NOMO-1 treated with dmso at 0.1 percent for 144 hours (cell line): ENCODE data around the gene MARS1.
"Not testable (repeated sequence)": the region's sequence is repeated elsewhere in the genome, so short reads cannot be mapped to it uniquely, and the experiment has no call there.

ENCODE experiments used
- DNase-seq: peaks from one replicate; lab custom pipeline; 2025; ENCODE audit not compliant: unreplicated experiment; lab: John Stamatoyannopoulos, UW

Gene MARS1

DNA sequence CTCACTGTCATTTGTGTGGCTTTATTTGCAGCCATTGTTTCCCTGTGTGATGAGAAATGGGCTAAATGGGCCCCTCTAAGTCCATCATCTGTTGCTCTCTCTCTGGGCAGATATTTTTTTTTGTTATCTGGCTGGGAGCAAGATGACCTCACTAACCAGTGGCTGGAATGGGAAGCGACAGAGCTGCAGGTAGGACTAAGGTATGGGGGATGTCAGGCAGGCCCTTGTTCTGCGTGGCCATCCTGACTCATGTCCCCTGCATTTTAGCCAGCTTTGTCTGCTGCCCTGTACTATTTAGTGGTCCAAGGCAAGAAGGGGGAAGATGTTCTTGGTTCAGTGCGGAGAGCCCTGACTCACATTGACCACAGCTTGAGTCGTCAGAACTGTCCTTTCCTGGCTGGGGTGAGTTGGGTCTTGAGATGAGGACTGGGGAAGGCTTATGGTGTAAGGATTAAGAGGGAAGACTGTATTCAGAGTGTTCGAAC lies 1.3 kb downstream of the MARS1 start:
- DNase-seq, result no peak

DNA sequence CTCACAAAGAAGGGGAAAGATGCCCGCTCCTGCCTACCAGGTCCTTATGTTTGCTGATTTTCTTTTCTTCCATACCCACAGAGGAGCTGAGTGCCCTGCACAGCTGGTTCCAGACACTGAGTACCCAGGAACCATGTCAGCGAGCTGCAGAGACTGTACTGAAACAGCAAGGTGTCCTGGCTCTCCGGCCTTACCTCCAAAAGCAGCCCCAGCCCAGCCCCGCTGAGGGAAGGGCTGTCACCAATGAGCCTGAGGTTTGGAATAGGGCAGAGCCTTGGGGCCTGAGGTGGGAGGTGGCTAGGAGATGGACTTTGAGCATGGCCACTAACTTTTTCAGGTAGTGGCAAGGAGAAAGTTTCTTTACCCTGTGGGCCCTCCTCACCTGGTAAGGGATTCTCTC lies 2.3 kb downstream of the MARS1 start:
- DNase-seq, result no peak

DNA sequence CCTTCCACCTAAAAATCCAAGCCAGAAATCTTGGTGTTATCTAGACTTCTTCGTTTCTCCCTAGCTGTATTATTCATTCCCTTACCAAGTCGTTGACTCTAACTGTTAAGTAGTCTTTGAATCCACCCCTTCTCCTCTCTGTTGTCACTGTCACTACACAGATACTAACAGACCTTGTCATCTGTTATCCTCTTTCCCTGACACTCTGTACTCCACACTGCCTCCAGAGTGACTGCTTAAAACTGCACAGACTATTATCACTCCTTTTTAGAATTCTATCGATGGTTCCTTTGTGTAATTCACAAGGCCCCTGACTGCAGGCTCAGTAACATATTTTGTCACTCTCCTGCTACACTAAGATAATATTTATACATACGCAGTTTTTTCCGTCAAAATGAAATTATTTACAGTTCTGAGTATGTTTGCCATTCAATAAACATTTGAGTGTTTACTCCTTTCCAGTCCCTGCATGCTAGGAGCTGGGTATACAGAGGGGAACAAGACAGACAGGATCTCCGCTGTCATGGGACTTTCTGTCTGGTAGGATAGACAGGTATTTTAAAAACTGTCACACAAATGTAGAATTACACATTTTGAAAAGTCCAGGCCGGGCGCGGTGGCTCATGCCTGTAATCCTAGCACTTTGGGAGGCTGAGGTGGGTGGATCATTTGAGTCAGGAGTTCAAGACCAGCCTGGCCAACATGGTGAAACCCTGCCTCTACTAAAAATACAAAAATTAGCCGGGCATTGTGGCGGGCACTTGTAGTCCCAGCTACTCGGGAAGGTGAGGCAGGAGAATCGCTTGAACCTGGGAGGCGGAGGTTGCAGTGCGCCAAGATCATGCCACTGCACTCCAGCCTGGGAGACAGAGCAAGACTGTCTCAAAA lies 3.8 kb downstream of the MARS1 start:
- no peak for DNase-seq

DNA sequence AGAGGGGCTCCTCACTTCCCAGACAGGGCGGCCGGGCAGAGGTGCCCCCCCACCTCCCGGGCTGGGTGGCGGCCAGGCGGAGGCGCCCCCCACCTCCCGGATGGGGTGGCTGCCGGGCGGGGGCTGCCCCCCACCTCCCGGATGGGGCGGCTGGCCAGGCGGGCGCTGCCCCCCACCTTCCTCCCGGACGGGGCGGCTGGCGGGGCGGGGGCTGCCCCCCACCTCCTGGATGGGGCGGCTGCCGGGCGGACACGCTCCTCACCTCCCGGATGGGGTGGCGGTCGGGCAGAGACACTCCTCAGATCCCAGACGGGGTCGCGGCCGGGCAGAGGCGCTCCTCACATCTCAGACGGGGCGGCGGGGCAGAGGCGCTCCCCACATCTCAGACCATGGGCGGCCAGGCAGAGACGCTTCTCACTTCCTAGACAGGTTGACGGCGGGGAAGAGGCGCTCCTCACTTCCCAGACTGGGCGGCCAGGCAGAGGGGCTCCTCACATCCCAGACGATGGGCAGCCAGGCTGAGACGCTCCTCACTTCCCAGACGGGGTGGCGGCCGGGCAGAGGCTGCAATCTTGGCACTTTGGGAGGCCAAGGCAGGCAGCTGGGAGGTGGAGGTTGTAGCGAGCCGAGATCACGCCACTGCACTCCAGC lies 7.3 kb downstream of the MARS1 start:
- DNase-seq, result not testable (repeated sequence)

DNA sequence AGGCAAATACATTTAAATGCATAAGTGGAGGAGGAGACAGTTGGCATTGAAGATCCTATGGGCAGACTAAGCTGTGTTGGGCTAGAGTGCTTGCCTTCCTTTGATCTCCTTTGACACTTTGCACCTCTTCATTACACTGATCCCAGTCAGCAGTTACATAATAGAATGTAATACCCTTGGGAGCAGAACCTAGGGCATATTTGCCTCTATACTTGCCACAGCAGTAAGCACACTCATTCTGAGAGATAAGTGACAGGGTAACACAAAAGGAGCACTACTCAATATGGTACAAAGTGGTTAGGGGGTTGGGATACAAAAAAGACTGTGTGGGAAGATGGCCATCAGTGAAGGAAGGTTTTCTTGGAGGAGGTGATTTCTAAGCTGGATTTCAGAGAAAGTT lies 9.0 kb downstream of the MARS1 start:
- no peak for DNase-seq

DNA sequence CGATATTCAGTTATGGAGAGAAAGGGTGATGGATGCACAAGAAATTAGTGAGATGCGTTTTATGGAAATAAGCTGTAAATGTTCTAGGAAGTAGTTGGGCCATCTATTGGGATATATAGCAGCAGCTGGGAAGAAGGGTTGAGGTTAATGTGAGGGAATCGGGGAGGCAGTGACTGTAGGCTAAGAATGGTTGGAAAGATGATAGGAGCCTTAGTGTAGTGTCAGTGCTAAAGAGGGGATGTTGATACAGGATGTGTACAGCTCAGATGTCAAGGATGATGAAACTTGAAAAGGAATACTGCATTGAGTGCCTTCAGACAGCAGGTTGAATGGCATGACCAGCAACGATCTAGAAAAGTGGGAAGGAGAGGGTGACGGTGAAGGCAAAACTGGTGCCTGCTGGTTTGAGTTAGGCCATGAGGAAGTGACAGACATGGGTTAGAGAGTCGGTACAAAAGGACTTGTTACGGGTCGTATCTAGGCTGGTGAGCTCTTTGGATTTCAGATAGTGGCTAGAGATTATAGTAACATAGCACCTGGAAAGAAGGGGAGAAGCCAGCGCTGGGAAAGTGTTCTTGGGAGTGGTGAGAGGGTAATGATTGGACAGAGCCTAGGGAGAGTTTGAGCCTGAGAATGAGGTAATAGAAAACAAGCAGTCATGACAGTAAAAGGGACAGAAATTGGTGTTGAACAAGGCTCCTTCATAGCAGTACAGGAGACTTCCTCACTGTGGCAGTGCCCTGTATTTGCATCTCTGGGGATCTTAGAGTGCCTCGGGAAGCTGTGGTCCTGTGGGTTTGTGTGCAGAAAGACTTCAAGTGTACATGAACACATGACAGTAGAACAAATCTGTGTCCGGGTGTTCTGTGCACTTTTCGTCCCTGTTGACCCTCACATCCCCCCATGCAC lies 9.6 kb downstream of the MARS1 start:
- DNase-seq, result no peak

DNA sequence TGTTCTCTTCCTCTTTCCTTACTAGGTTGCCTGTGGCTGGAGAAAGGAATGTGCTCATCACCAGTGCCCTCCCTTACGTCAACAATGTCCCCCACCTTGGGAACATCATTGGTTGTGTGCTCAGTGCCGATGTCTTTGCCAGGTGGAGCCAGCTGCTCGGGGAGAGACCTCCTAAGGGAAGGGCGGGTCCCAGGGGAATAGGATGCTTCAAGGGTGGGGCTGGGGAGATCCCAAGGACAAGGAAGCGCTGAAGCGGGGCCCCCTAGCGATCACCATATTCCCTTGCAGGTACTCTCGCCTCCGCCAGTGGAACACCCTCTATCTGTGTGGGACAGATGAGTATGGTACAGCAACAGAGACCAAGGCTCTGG lies 10.2 kb downstream of the MARS1 start:
- DNase-seq, result no peak

DNA sequence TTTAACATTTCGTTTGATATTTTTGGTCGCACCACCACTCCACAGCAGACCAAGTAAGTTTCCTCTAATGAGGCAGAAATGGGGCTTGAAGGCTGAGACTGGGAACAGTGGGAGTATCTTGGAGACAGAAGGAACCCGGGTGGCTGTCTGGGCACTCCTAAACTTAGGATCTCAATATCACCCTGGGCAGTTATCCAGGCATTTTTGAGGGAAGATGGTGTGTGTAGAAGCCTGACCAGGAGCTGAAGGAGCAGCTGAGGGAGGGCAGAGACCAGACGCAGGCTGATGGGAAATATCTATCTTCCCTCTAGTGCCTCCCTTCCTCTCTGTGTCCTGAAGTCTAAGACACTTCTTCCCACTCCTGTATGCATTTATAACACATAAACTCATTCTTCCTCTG lies 10.7 kb downstream of the MARS1 start:
- no peak for DNase-seq

DNA sequence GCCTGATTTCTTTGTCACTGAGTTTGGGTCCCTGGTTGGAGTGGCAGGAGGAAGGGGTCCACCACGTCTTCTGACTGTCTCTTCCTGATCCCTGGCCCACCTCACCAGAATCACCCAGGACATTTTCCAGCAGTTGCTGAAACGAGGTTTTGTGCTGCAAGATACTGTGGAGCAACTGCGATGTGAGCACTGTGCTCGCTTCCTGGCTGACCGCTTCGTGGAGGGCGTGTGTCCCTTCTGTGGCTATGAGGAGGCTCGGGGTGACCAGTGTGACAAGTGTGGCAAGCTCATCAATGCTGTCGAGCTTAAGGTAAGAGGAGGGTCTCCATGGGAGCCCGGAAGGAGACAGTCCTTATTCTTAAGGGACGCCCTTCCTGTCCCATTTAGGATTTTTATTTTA lies 12.3 kb downstream of the MARS1 start:
- DNase-seq, result no peak

DNA sequence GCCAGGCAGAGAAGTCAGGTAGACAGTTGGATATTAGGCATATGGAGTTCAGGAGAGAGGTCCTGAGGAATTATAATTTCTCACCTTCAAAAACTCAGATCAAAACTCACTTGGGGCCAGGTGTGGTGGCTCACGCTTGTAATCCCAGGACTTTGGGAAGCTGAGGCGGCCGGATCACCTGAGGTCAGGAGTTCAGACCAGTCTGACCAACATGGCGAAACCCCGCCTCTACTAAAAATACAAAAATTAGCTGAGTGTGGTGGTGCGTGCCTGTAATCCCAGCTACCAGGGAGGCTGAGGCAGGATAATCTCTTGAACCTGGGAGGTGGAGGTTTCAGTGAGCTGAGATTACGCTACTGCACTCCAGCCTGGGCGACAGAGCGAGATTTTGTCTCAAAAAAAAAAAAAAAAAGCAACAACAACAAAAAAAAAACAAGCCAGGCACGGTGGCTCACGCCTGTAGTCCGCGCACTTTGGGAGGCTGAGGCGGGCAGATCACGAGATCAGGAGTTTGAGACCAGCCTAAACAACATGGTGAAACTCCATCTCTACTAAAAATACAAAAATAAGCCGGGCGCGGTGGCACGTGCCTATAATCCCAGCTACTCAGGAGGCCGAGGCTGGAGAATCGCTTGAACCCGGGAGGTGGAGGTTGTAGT lies 14.6 kb downstream of the MARS1 start:
- not testable (repeated sequence) for DNase-seq

DNA sequence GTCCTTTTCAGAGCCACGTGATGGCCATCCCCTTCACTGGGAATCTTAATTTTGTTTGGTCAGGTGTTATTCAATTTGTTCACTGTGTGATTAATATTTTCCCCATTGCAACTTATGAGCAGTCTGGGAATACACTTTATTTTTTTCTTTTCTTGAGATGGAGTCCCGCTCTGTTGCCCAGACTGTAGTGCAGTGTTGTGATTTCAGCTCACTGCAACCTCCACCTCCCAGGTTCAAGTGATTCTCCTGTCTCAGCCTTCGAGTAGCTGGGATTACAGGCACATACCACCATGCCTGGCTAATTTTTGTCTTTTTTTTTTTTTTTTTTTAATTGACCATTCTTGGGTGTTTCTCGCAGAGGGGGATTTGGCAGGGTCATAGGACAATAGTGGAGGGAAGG lies 18.7 kb downstream of the MARS1 start:
- not testable (repeated sequence) for DNase-seq

DNA sequence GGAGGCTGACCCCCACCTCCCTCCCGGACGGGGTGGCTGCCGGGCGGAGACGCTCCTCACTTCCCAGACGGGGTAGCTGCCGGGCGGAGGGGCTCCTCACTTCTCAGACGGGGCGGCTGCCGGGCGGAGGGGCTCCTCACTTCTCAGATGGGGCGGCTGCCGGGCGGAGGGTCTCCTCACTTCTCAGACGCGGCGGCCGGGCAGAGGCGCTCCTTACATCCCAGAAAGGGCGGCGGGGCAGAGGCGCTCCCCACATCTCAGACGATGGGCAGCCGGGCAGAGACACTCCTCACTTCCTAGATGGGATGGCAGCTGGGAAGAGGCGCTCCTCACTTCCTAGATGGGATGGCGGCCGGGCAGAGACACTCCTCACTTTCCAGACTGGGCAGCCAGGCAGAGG lies 19.9 kb downstream of the MARS1 start:
- DNase-seq, result not testable (repeated sequence)

DNA sequence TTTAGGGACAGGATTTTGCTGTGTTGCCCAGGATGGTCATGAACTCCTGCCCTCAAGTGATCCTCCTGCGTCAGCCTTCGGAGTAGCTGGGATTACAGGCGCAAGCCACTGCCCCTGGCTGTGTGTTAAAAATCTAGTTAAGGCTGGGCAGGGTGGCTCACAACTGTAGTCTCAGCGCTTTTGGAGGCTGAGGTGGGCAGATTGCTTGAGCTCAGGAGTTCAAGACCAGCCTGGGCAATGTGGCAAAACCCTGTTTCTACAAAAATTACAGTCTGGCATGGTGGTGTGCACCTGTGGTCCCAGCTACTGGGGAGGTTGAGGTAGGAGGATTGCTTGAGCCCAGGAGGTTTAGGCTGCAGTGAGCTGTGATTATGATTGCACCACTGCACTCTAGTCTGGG lies 23.3 kb downstream of the MARS1 start:
- DNase-seq, result no peak

DNA sequence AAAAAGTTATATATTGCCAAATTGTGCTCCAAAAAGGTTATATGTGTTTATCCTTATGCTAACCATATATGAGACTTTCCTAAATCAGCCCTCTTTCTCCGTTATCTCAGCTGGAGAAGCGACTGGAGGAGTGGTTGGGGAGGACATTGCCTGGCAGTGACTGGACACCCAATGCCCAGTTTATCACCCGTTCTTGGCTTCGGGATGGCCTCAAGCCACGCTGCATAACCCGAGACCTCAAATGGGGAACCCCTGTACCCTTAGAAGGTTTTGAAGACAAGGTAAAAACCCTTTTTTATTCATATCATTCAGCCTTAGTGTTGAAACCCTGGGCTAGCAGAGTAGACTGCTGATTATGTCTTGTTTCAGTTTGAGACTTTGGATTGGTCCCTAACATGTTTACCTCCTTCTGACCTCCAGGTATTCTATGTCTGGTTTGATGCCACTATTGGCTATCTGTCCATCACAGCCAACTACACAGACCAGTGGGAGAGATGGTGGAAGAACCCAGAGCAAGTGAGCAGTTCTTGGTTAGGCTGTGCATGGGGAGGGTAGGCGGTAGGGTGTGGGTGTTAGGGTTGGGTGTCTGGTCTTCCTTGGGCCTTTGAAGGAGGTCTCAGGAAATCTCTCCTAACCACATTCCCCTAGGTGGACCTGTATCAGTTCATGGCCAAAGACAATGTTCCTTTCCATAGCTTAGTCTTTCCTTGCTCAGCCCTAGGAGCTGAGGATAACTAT lies 23.9 kb downstream of the MARS1 start:
- no peak for DNase-seq

DNA sequence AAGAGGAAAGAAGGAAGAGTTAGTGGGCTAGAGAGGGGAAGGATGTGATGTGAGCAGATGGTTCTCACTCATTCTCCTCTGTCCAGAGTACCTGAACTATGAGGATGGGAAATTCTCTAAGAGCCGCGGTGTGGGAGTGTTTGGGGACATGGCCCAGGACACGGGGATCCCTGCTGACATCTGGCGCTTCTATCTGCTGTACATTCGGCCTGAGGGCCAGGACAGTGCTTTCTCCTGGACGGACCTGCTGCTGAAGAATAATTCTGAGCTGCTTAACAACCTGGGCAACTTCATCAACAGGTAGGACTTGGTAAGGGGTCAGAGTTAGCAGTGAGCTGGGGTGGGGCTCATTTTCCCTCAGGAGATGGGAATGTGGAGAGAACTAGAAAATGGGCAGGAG lies 24.8 kb downstream of the MARS1 start:
- DNase-seq, result no peak

DNA sequence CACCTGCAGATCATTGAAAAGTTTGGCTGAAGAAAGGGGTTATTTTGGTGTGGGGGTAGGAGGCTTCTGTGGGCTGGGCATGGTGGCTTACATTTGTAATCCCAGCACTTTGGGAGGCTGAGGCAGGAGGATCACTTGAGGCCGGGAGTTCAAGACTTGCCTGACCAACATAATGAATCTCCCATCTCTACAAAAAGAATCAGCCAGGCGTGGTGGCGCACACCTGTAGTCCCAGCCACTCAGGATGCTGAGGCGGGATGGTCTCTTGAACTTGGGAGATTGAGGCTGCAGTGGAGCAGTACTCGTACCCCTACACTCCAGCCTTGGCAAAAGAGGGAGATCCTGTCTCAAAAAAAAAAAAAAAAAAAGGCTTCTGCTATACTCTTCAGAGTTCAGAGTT lies 25.4 kb downstream of the MARS1 start:
- no peak for DNase-seq

DNA sequence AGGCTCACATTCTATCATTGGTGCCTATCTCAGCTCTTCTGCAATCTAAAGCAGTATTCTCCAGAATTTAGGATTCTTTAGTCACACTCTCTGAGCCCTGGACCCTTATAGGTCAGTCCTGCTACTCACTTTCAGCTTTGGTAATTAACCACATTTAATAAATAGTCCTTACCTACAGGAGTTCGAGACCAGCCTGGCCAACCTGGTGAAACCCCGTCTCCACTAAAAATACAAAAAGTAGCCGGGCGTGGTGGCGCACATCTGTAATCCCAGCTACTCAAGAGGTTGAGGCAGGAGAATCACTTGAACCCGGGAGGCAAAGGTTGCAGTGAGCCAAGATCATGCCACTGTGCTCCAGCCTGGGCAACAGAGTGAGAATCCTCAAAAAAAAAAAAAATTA lies 25.8 kb downstream of the MARS1 start:
- not testable (repeated sequence) for DNase-seq

DNA sequence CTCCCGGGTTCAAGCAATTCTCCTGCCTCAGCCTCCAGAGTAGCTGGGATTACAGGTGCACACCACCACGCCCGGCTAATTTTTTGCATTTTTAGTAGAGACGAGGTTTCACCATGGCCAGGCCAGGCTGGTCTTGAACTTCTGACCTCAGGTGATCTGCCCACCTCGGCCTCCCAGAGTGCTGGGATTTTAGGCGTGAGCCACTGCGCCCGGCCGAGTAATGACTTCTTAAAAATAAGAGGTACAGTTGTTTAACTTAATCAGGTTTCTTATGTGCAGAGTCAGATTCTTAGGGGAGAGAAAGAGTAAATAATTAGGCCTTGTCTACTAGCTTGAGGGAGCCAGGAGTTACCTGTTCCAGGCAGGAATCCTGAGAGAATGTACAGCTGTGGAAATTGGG lies 26.4 kb downstream of the MARS1 start:
- DNase-seq, result not testable (repeated sequence)

DNA sequence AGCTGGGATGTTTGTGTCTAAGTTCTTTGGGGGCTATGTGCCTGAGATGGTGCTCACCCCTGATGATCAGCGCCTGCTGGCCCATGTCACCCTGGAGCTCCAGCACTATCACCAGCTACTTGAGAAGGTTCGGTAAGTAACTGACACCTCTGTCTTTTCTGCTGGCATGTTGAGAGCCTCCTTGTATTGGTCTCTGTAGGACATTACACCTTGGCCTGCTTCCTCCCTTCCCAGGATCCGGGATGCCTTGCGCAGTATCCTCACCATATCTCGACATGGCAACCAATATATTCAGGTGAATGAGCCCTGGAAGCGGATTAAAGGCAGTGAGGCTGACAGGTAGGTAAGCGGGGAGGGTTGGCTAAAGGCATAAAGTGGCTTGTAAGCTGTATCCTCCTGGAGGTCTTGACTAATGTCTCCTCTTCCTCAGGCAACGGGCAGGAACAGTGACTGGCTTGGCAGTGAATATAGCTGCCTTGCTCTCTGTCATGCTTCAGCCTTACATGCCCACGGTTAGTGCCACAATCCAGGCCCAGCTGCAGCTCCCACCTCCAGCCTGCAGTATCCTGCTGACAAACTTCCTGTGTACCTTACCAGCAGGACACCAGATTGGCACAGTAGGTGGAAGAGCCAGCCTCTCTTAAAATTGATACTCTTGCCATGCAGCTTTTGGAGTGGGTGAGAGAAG lies 27.0 kb downstream of the MARS1 start:
- DNase-seq, result no peak
